ENCODE results near the gene MDM4. TPM values are rescaled to one million over a fixed set of nuclear protein-coding genes. Genes with fewer than 3 reads are reported as not detected.

Gene MDM4
- total RNA-seq, 1 experiment from 2014 or later, result 49.6 TPM

- H3K9me3 Mint-ChIP-seq, result peaks cover 8 to 16% of the 10 kb centered on the region in 2 experiments
These were observed 8.8 kb downstream of the MDM4 start for GRCh38 chr1:204524986-204525385.

More at GRCh38 chr1:204524986-204525385, 8.8 kb downstream of the MDM4 start:
- H2BK120ac ChIP-seq (ENCODE audit: low read depth, low read length, poor library complexity, severe bottlenecking), result no peak overlapping the region
- H2AK5ac ChIP-seq (ENCODE audit: insufficient read length, low read length), result no peak overlapping the region
- peaks cover 4% of the 10 kb centered on the region for H3K79me1 ChIP-seq (ENCODE audit: insufficient read depth, low read depth, low read length, poor library complexity, severe bottlenecking)
- H4K8ac ChIP-seq (replicated peaks; ENCODE audit: insufficient read length, low read depth, low read length), result no peak overlapping the region
- no peaks in the 10 kb centered on the region for H3K4me1 ChIP-seq (ENCODE audit: insufficient read depth, low read length)
- peaks cover 5% of the 10 kb centered on the region; the same call in 1 of the 2 replicates for H3K79me2 ChIP-seq (ENCODE audit: insufficient read depth, low read length)
- H3K27me3 ChIP-seq (ENCODE audit: insufficient read depth, low read length), result no peaks in the 10 kb centered on the region
- H3K4me2 ChIP-seq (ENCODE audit: insufficient read depth, insufficient read length, low read length), result no peak overlapping the region
- no peak overlapping the region for H3K56ac ChIP-seq (ENCODE audit: insufficient read length, low read depth, low read length)
- no peaks in the 10 kb centered on the region for H4K20me1 ChIP-seq (ENCODE audit: control insufficient read depth, insufficient read depth, insufficient read length)
- H2BK20ac ChIP-seq (ENCODE audit: low read depth, low read length, poor library complexity, severe bottlenecking), result no peak overlapping the region
- H3K18ac ChIP-seq (ENCODE audit: insufficient read length, low read depth, low read length), result no peak overlapping the region
- Mint-ChIP-seq H3K27me3 (ENCODE audit: low read depth) (no peaks in the 10 kb centered on the region), H3K4me3 (no peak overlapping the region), H3K27ac (peak overlapping the region in 2 of 3 experiments; percentile 73 to 78; a peak in 4 of 7 replicates), H3K4me1 (peaks cover 10 to 12% of the 10 kb centered on the region in 2 experiments), H3K36me3 (ENCODE audit: insufficient read depth in 1 of 3, low read depth in 3 of 3) (peaks cover 42 to 65% (median 60%) of the 10 kb centered on the region in 3 experiments)
- no peak overlapping the region for H3K23ac ChIP-seq (ENCODE audit: insufficient read length, low read depth, low read length)
- no peaks in the 10 kb centered on the region for H3K23me2 ChIP-seq (ENCODE audit: insufficient read length, low read depth, low read length, poor library complexity, severe bottlenecking)
- no peak overlapping the region for H2BK15ac ChIP-seq (ENCODE audit: low read depth, low read length)
- no peak overlapping the region for H3K9ac ChIP-seq (ENCODE audit: extremely low read depth, insufficient read length, low read length)
- H3K27ac ChIP-seq (ENCODE audit: insufficient read length, low read depth, low read length), result no peak overlapping the region
- no peaks in the 10 kb centered on the region for H3K9me3 ChIP-seq (ENCODE audit: control insufficient read depth, low read depth, low read length)
- no peak overlapping the region for H4K5ac ChIP-seq (ENCODE audit: insufficient read length, low read depth, low read length)
- no peak for TF ChIP-seq CTCF (conservative IDR thresholded peaks at IDR 0.05)
- DNase-seq, result no peak
- H2AFZ ChIP-seq (ENCODE audit: low read length), result no peak overlapping the region
- H3K4ac ChIP-seq (ENCODE audit: low read depth, low read length), result no peak overlapping the region
- no peak overlapping the region for H2BK5ac ChIP-seq (ENCODE audit: insufficient read length, low read length)
- no peak overlapping the region for H4K91ac ChIP-seq (ENCODE audit: insufficient read length, low read depth, low read length)
- H2BK12ac ChIP-seq (ENCODE audit: insufficient read length, low read depth, low read length), result no peak overlapping the region
- no CpG with 5 or more reads among the region's 3 CpGs for WGBS (ENCODE audit: extremely low coverage, insufficient read length, low lambda C conversion rate)
- H3T11ph ChIP-seq (ENCODE audit: low read length), result no peak overlapping the region
- H3K14ac ChIP-seq (ENCODE audit: insufficient read depth, low read length), result no peak overlapping the region

Measured in H9 (cell line).